ENCODE measurements around the gene KHK. TPM values are rescaled to one million over a fixed set of nuclear protein-coding genes. Genes with fewer than 3 reads are reported as not detected.

Gene KHK
- 10 to 100 TPM; 45.4 to 55.6 (median 52.0) TPM for polyA plus RNA-seq (ENCODE audit: insufficient read length in 4 of 4)

DNA sequence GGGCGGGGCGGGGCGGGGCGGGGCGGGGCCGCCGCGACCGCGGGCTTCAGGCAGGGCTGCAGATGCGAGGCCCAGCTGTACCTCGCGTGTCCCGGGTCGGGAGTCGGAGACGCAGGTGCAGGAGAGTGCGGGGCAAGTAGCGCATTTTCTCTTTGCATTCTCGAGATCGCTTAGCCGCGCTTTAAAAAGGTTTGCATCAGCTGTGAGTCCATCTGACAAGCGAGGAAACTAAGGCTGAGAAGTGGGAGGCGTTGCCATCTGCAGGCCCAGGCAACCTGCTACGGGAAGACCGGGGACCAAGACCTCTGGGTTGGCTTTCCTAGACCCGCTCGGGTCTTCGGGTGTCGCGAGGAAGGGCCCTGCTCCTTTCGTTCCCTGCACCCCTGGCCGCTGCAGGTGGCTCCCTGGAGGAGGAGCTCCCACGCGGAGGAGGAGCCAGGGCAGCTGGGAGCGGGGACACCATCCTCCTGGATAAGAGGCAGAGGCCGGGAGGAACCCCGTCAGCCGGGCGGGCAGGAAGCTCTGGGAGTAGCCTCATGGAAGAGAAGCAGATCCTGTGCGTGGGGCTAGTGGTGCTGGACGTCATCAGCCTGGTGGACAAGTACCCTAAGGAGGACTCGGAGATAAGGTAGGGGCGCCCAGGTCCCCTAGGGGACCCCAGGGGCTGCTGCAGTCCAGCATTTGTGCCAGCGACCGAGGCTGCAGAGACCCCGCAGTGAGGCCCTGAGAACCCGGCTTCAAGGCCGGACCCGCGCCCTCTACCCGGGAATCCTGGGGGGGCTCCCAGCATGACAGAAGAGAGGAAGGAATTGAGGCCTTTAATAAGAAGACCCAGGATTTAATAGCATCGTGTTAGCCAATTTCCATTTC is at the start of gene KHK:
Gene KHK (plus strand): TSS at position 49 of the 870 bp plus-strand sequence. CDS start 488 bp downstream, at position 537.
- DNase-seq (ENCODE audit: low read depth in 4 of 4, low spot score in 2 of 4) = no peak

DNA sequence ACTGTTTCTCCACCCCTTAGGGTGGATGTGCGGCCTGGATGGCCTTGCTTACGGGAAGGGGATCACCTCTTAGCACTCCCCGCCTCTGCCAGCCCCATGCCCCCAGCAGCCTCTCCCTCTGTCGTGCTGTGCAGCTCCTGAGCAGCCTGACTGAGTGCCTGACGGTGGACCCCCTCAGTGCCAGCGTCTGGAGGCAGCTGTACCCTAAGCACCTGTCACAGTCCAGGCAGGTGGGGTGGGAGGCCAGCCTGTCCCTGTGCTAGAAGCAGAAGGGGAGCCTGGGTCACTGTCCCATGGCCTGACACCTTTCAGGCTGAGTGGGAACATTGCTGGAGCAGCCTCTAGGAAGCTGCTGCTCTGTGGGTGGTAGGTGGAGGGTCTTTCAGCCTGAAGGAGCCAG is 48.6 kb upstream of the KHK start:
- DNase-seq (ENCODE audit: low read depth in 4 of 4, low spot score in 2 of 4) = no peak

DNA sequence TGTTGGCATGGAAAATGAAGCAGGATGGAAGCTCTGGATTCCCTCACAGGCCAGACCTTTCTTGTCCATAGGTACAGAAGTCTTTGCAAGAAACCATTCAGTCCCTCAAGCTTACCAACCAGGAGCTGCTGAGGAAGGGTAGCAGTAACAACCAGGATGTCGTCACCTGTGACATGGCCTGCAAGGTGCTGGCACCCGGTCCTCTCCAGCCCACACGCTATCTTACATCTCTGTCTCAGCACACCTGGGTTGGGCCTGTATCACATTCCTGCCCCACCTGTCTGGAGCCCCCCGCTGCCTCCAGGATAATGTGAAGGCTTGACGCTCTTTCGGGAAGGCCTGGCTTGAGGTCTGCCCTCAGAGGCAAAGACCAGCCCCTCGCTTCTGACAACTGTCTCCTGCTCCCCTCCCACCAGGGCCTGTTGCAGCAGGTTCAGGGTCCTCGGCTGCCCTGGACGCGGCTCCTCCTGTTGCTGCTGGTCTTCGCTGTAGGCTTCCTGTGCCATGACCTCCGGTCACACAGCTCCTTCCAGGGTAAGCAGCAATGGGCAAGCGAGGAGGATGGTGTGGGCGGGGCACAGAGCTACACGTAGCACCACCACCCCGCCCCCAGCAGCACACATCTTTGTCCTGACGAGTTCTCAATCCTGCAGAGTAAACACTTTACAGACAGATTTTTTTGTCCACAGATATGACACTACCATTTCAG is 47.8 kb upstream of the KHK start:
- DNase-seq (ENCODE audit: low read depth in 4 of 4, low spot score in 2 of 4) = no peak

DNA sequence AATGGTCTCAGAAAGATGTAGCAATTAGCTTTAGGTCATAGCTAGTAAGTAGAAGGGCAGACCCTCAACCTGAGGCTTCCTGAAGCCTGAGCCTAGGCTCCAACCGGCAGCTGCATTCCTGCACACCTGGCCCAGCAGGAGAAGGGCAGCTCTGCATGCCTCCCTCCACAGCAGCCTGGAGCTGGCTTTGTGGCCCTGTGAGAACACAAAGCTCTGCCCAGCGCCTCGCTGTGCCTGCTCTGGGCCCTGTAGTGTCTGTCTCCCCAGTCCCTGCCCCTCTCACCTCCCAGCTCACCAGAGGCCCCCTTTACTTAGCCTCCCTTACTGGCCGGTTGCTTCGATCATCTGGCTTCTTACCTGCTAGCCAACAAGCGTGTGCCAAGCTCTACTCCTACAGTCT is 47.1 kb upstream of the KHK start:
- no peak for DNase-seq (ENCODE audit: low read depth in 4 of 4, low spot score in 2 of 4)

DNA sequence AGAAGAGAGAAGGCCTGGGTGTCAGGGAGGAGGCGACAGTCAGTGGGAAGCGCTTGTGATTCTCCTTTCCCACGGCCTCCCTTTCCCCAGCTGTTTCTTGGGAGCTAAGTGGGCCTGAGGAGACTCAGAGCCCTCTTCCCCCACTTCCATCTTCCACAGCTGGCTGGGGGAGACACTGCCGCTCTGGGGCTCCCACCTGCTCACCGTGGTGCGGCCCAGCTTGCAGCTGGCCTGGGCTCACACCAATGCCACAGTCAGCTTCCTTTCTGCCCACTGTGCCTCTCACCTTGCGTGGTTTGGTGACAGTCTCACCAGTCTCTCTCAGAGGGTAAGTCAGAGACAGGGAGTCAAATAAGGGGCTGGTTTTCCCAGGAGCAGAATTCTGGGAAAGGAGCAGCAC is 46.7 kb upstream of the KHK start:
- no peak for DNase-seq (ENCODE audit: low read depth in 4 of 4, low spot score in 2 of 4)

DNA sequence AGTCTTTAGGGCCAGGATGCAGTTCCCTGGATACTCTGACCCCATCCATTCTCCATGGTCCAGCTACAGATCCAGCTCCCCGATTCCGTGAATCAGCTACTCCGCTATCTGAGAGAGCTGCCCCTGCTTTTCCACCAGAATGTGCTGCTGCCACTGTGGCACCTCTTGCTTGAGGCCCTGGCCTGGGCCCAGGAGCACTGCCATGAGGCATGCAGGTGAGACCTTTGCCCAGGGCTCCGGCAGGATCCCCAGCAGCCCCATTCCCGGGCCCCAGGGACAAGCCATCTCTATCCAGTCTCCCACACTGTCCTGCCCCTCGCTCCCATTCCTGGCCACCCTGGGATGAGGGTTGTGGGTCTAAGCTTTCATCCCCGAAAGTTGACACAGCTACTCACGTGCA is 46.3 kb upstream of the KHK start:
- no peak for DNase-seq (ENCODE audit: low read depth in 4 of 4, low spot score in 2 of 4)

DNA sequence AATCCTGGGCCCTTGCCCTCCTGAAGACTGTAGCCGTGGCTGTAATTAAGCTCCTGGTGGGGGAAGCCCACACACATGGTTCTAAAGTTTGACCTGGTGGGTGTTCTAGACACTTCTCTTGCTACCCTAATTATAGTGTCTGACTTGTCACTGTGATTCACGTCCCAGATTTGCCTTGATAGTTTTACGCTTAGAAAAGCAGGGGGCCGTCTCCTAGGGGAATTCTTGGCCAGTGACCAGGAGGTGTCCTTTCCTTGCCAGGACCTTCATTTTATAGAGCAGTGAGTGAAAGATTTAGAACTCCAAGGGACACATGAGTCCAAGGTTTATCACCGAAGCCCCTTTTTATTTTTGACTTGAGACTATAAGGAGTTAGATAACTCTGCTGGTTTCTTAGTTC is 44.8 kb upstream of the KHK start:
- DNase-seq (ENCODE audit: low read depth in 4 of 4, low spot score in 2 of 4) = peak in 3 of 4 donors; percentile 52 to 71 (median 59)

DNA sequence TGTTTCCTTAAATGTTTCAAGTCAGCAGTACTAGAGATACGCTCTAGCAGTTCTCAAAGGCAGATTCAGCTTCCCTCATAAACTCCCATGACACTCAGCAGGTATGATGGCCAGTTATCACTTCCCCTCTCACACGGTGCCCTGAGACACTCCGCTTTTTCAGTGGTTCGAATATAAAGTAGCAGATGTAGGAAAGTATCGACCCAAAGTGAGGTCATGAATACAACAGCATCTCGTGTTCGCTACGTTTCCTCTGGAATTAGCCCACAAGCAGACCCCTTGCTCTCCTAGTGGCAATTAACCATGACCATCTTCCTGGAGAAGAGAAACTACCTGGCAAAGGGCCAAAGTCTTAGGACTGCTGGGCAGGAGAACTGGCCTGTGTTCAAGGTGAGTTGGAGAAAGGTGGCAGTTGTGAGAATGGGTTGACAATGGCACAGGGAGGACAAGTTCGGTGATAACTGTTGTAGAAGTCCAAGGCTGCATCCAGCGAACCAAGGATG is 44.4 kb upstream of the KHK start:
- DNase-seq (ENCODE audit: low read depth in 4 of 4, low spot score in 2 of 4) = peak in 1 of 4 donors; percentile 8

DNA sequence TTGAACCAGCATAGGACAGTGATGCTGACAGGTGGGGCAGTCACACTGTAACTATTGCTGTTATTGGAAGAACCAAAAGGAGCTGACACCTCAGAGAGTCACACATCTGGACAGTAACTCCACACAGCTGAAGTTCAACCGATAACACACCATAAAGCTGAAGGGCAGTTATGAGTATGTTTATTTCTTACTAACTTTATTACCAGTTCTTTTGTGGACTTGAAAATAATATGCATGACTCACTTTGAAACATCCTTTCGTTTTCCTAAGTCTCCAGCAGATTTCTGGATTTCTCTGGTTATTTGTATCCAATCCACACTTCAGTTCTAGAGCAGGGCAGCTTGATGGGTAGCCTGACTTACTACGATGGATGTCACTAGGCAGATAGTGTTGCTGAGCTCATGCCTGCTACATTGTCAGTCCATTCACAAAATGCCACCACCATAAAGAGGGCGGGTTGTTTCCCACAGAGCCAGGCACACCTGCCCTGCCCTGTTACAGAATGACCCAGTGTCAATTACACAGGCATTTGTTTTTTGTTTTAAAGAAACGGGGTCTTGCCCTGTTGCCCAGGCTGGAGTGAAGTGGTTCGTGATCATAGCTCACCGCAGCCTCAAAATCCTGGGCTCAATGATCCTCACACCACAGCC is 43.5 kb upstream of the KHK start:
- no peak for DNase-seq (ENCODE audit: low read depth in 4 of 4, low spot score in 2 of 4)

DNA sequence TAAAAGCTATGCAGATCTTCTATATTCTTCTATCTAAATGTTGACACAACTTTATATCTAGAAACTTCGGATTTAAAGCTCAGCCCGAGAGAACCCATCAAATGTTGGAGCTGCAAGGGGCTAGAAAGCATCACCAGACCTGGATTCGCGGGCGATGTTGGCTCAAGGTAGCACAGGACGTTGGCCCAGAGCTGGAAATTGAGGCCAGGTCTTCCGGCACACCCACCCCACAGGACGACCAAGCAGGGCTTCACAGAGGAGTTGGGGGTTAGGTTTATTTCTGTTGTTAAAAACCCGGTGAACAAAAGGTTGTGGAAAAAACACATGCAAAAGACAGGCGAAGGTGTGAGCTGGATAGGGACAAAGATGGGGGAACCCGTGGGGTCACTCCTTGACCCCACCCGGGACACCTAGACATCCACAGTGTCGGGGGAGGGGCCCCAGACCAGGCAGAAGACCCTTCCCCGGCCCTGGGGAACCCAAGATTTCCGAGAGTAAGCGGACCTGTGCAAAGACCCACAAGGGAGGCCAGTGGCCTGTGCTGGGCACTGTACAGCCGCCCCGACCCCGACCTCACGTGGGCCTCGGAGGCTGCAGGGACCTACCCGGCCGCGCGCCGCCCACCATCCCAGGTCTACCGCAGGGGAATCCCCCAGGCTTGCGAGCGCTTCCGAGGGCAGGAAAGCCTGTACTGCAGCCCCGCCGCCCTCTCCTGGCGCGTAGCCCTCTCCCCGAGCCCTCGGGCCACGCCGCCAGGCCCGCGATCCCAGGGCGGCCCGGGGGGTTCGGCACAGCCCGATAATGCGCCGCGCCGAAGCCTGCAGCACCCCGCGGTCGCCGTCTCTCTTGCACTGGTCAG is 36.9 kb upstream of the KHK start:
- no peak for DNase-seq (ENCODE audit: low read depth in 4 of 4, low spot score in 2 of 4)

DNA sequence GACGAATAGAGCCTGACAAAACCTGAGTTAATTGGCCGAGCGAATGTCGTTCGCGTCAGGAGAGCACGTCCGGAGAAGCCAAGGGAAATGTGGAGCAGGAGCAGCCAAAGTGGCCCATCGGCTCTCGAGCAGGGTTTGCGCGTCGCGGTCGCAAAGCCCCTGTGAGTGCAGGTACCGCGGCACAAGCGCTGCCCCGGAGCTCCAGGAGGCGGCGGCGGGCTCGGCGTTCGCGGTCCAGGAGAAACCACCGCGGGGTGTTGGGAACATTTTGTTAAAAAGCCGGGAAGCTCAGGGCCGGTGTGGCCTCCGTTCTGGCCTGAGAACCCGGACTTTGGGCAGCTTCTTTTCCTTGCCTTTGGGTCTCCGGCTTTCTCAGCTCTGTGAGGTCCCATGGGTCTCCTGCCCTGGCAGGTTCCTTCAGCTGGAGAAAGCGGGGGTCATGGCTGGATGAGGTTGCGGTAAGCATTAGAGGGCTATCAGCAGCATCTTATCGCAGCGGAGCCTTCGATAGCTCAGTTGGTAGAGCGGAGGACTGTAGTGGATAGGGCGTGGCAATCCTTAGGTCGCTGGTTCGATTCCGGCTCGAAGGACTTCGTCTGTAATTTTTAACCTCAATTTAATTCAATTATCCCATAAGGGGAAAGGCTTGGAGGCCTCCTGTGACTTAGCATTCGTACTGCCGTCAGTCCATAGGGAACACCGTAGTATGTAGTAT is 36.1 kb upstream of the KHK start:
- DNase-seq (ENCODE audit: low read depth in 4 of 4, low spot score in 2 of 4) = peak in 3 of 4 donors; percentile 90 to 94 (median 91)

DNA sequence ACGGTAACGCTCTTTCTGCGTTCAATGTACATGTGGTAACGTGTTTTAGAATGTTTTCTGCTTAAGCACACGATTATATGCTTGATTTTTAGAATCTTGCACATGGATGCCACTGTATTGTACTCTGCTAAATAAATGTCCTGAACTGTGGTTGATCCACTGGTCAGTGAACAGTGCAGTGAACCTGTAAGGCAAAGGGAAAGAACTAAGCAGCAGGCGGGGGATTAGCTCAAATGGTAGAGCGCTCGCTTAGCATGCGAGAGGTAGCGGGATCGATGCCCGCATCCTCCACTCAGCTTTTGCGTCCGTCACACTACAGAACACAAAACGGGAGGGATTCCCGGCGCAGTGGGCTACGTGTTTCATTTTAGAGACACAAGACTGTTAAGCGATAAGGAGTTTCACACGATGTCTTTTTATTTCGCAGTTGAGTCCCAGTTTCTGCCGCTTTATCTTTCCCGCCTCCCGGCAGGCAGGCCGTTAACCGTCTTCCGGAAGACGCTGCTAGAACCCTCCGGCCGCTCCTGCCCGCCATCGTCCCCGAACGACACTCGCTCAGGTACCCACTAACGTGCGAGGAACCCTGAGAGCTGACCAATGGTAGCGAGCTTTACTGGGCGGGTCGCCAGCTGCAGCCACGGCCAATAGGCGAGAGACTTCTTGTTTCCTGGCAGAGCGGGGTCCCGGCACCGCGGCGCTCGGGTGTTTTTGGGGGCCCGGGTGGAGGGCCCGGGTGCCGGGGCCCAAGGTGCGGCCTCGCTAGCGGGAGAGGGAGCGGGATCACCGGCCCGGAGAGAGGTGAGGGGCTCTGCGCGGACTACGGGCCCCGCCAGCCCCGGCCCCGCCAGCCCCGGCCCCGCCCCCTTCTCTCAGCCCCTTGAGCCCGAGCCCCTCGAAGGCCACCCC is 35.3 kb upstream of the KHK start, which contains the start of gene AGBL5:
Gene AGBL5 (plus strand): TSS at position 673 of the 906 bp plus-strand sequence. CDS start 1,291 bp downstream, outside the sequence.
- peak; percentile 86 to 97 (median 90) for DNase-seq (ENCODE audit: low read depth in 4 of 4, low spot score in 2 of 4)

DNA sequence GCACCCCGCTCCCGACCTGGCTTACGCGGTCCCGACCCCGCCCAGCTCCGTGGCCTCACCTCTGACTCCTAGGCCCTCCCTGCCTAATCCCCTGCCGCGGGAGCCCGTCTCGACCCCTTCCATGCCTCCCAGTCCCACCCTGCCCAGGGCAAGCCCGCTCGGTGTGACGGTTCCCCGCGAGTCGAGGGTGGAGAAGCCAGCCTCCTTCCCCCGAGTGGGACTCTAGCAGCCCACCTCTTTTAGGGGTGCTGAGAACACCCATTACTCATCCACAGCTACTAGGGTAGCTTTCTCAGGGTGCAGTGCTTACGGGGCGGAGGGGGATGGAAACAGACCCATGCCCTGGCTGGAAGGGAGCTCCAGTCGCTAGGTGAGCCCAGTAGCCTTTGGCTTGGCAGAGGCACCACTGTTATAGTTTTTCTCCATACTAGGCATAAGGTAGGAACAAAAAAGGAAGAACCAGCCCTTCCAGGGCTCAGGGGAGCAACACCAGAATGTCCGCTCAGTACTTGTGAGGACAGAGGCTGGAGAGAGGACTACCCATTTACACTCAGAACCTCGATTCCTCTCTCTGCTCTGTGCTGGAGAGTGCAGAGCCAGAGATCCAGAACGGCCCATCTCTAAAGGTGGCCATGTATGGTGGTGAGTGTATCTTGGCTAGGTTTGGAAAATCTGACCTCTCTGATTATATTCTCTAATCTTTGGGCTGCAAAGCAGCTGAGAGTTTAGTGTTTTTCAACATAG is 34.5 kb upstream of the KHK start:
- no peak for DNase-seq (ENCODE audit: low read depth in 4 of 4, low spot score in 2 of 4)

DNA sequence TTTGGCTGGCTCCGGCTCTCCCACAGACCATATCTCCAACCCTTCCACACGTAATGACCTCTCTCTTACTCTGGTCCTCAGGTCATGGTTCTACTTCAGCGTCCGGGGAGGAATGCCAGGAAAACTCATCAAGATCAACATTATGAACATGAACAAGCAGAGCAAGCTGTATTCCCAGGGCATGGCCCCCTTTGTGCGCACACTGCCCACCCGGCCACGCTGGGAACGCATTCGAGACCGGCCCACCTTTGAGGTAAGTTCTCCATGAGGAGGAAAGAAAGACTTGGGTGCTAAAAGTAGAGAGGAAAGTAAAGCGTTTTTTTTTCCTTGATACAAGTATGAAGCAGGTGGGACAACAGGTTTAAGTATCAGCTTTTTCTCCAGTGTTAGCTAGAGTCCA is 33.3 kb upstream of the KHK start:
- DNase-seq (ENCODE audit: low read depth in 4 of 4, low spot score in 2 of 4) = no peak

DNA sequence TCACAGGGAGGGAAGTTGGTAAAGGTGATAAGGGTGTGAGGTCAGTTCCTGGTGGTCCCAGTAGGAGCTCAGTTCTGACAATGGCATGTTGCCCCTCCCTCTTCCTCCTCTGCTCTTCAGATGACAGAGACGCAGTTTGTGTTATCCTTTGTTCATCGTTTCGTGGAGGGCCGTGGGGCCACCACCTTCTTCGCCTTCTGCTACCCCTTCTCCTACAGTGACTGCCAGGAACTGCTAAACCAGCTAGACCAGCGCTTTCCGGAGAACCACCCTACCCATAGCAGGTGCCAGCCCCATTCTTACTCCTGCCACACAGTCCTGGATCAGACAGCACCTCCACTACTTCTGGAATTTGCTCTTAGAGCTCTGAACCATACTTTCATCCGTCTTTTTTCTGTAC is 32.8 kb upstream of the KHK start:
- DNase-seq (ENCODE audit: low read depth in 4 of 4, low spot score in 2 of 4) = no peak

DNA sequence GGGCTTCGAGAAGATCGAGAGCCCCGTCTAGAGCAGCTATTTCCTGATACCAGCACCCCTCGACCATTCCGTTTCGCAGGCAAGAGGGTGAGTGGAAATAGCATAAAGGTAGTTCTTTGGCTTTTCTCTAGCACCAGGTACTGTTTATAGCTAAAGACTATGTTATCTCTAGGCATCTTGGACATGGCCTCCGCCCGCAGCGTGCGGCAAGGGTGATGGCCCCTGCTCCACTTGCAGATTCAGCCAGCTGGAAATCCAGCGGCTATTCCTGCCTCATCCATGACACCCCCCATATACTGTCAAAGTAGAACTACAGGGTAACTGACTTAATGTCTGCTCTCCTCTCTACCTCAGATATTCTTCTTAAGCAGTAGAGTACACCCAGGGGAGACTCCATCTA is 31.9 kb upstream of the KHK start:
- DNase-seq (ENCODE audit: low read depth in 4 of 4, low spot score in 2 of 4) = no peak

DNA sequence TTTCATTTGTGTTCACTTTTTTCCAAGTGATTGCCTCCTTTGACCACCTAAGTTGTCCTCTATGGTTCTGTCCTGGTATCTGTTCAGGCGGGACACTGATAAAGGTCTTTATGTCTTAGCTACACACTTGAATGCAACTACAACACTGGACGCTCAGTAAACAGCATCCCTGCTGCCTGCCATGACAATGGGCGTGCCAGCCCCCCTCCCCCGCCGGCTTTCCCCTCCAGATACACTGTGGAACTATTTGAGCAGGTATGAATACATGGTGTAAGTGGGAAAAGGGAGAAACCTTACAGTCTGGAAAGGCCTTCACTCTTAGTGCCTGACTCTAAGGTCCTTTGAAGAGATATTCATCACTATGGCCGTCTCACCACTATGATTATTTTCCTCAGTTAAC is 29.4 kb upstream of the KHK start:
- DNase-seq (ENCODE audit: low read depth in 4 of 4, low spot score in 2 of 4) = no peak

DNA sequence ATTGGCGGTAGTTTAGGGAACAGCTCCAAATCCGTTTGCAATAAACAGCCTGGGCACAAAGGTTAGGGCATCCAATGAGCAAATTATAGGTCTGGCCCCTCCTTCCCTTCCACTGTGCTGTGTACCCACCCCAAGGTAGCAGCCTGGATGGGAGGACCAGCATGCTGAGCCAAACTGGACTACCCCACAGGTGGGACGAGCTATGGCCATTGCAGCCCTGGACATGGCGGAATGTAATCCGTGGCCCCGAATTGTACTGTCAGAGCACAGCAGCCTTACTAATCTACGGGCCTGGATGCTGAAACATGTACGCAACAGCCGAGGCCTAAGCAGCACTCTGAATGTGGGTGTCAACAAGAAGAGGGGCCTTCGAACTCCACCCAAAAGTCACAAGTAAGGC is 28.4 kb upstream of the KHK start:
- no peak for DNase-seq (ENCODE audit: low read depth in 4 of 4, low spot score in 2 of 4)
